ENCODE data around the gene ROR2.
"Not testable (repeated sequence)": the region's sequence is repeated elsewhere in the genome, so short reads cannot be mapped to it uniquely, and the experiment has no call there.

The ROR2 gene

GRCh38 chr9:91629718-91630117, 320.3 kb downstream of the ROR2 start:
- no peak for DNase-seq (ENCODE audit: low spot score)

- no peak for DNase-seq (ENCODE audit: low spot score)
Observed at GRCh38 chr9:91628892-91629291, 321.1 kb downstream of the ROR2 start.

GRCh38 chr9:91625331-91625730, 324.7 kb downstream of the ROR2 start:
- no peak for DNase-seq (ENCODE audit: low spot score)

GRCh38 chr9:91623004-91623403, 327.0 kb downstream of the ROR2 start:
- no peak for DNase-seq (ENCODE audit: low spot score)

- not testable (repeated sequence) for DNase-seq (ENCODE audit: low spot score)
Observed at GRCh38 chr9:91622121-91622520, 327.9 kb downstream of the ROR2 start.

- DNase-seq (ENCODE audit: low spot score) = not testable (repeated sequence)
Observed at GRCh38 chr9:91614044-91614443, 336.0 kb downstream of the ROR2 start.

- DNase-seq (ENCODE audit: low spot score) = no peak
Observed at GRCh38 chr9:91611582-91611981, 338.4 kb downstream of the ROR2 start.

- no peak for DNase-seq (ENCODE audit: low spot score)
Observed at GRCh38 chr9:91606255-91606995, 343.6 kb downstream of the ROR2 start.

GRCh38 chr9:91604451-91605179, 345.4 kb downstream of the ROR2 start:
- no peak for DNase-seq (ENCODE audit: low spot score)

GRCh38 chr9:91603932-91604331, 346.1 kb downstream of the ROR2 start:
- DNase-seq (ENCODE audit: low spot score) = no peak

GRCh38 chr9:91599564-91599963, 350.5 kb downstream of the ROR2 start:
- DNase-seq (ENCODE audit: low spot score) = no peak

- DNase-seq (ENCODE audit: low spot score) = no peak
Observed at GRCh38 chr9:91591627-91592026, 358.4 kb downstream of the ROR2 start.

- DNase-seq (ENCODE audit: low spot score) = no peak
Observed at GRCh38 chr9:91589101-91589553, 360.9 kb downstream of the ROR2 start.

GRCh38 chr9:91586282-91586681, 363.7 kb downstream of the ROR2 start:
- DNase-seq (ENCODE audit: low spot score) = no peak

GRCh38 chr9:91583966-91584365, 366.1 kb downstream of the ROR2 start:
- no peak for DNase-seq (ENCODE audit: low spot score)

- DNase-seq (ENCODE audit: low spot score) = no peak
Observed at GRCh38 chr9:91583161-91583875, 366.7 kb downstream of the ROR2 start.

- DNase-seq (ENCODE audit: low spot score) = no peak
Observed at GRCh38 chr9:91582181-91582580, 367.8 kb downstream of the ROR2 start.

GRCh38 chr9:91580136-91580535, 369.9 kb downstream of the ROR2 start:
- no peak for DNase-seq (ENCODE audit: low spot score)

- no peak for DNase-seq (ENCODE audit: low spot score)
Observed at GRCh38 chr9:91578911-91579310, 371.1 kb downstream of the ROR2 start.

- DNase-seq (ENCODE audit: low spot score) = no peak
Observed at GRCh38 chr9:91577633-91578061, 372.4 kb downstream of the ROR2 start.

GRCh38 chr9:91572811-91573210, 377.2 kb downstream of the ROR2 start:
- no peak for DNase-seq (ENCODE audit: low spot score)

GRCh38 chr9:91572044-91572443, 378.0 kb downstream of the ROR2 start:
- DNase-seq (ENCODE audit: low spot score) = no peak

- DNase-seq (ENCODE audit: low spot score) = no peak
Observed at GRCh38 chr9:91571036-91571435, 379.0 kb downstream of the ROR2 start.

Measured in COLO829 (cell line).